ENCODE measurements around the gene MRPS16. TPM values are rescaled to one million over a fixed set of nuclear protein-coding genes. Genes with fewer than 3 reads are reported as not detected.
A peak's percentile ranks its signal among the peaks of the same experiment; 100 is the strongest.

MRPS16 gene
- total and polyA plus RNA-seq, 9 of the 15 experiments (the other 6 are each of a cell fraction or from before 2014, with no cell fraction given), result 65.0 to 239 (median 146) TPM

- TF ChIP-seq ZFP91 (CRISPR knock-in tag; IDR thresholded peaks at IDR 0.05), result no peak
- TF ChIP-seq ZNF592 (IDR thresholded peaks at IDR 0.05), result no peak
- TF ChIP-seq ATF6 (CRISPR knock-in tag; IDR thresholded peaks at IDR 0.05), result no peak
- TF ChIP-seq, protein P1, sequence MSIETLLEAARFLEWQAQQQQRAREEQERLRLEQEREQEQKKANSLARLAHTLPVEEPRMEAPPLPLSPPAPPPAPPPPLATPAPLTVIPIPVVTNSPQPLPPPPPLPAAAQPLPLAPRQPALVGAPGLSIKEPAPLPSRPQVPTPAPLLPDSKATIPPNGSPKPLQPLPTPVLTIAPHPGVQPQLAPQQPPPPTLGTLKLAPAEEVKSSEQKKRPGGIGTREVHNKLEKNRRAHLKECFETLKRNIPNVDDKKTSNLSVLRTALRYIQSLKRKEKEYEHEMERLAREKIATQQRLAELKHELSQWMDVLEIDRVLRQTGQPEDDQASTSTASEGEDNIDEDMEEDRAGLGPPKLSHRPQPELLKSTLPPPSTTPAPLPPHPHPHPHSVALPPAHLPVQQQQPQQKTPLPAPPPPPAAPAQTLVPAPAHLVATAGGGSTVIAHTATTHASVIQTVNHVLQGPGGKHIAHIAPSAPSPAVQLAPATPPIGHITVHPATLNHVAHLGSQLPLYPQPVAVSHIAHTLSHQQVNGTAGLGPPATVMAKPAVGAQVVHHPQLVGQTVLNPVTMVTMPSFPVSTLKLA (conservative IDR thresholded peaks at IDR 0.05), result no peak
- TF ChIP-seq ZNF76 (CRISPR knock-in tag; IDR thresholded peaks at IDR 0.05; ENCODE audit: borderline replicate concordance), result no peak
- TF ChIP-seq HNRNPK (IDR thresholded peaks at IDR 0.05; ENCODE audit: low read depth, low read length, poor library complexity, severe bottlenecking), result no peak
- no peak for TF ChIP-seq SLC30A9 (CRISPR knock-in tag; IDR thresholded peaks at IDR 0.05)
- TF ChIP-seq ZNF766 (CRISPR knock-in tag; conservative IDR thresholded peaks at IDR 0.05), result no peak
- no peak for TF ChIP-seq TCF3 (CRISPR knock-in tag; IDR thresholded peaks at IDR 0.05)
- no peak for TF ChIP-seq CHD2 (IDR thresholded peaks at IDR 0.05; ENCODE audit: low read depth, low read length)
- no peak for TF ChIP-seq SAP30 (IDR thresholded peaks at IDR 0.05; ENCODE audit: borderline replicate concordance, insufficient read depth, low read depth, low read length, poor library complexity, severe bottlenecking)
- TF ChIP-seq RBM17 (IDR thresholded peaks at IDR 0.05; ENCODE audit: borderline replicate concordance, low read depth, low read length), result no peak
- no peak for TF ChIP-seq ZNF668 (CRISPR knock-in tag; IDR thresholded peaks at IDR 0.05)
- peak; percentile 63 for TF ChIP-seq SMAD4 (CRISPR knock-in tag; conservative IDR thresholded peaks at IDR 0.05)
- TF ChIP-seq CREB1 (IDR thresholded peaks at IDR 0.05), result no peak
- no peak for TF ChIP-seq CREB1 (CRISPR knock-in tag; IDR thresholded peaks at IDR 0.05)
- no peak for TF ChIP-seq SIN3B (IDR thresholded peaks at IDR 0.05; ENCODE audit: low read depth)
- peak in 1 of 2 experiments; percentile 46; a peak in 2 of 4 replicates for TF ChIP-seq TRIM24 (IDR thresholded peaks at IDR 0.05)
- TF ChIP-seq ZNF717 (CRISPR knock-in tag; IDR thresholded peaks at IDR 0.05), result no peak
These were observed 9.0 kb upstream of the MRPS16 start (continued) for GRCh38 chr10:73261362-73261995.
